Caco-2 (cell line): Measurements from ENCODE around the gene GARIN5A. TPM values are rescaled to one million over a fixed set of nuclear protein-coding genes. Genes with fewer than 3 reads are reported as not detected.
A peak's percentile ranks its signal among the peaks of the same experiment; 100 is the strongest.

Experiments used
- BruUV-seq: library from RNA; stranded (reverse); fragments of 400-500 nt; replicated peaks from 2 replicates; lab custom pipeline; 2021; lab: Mats Ljungman, UMichigan
- CTCF ChIA-PET: fragments of 300-600 bp; sonication (Branson Sonifier 250); formaldehyde crosslinking; loops from one replicate; lab custom pipeline; 2022; ENCODE audit warnings: antibody characterized with exemption; lab: Charles Lee
- POLR2A ChIA-PET: fragments of 300-600 bp; sonication (Branson Sonifier 250); formaldehyde crosslinking; loops from one replicate; lab custom pipeline; 2022; ENCODE audit warnings: antibody characterized with exemption; lab: Charles Lee
- DNase-seq, 2 experiments: peaks; one replicate each; pipeline versions ENCODE4 v3.0.0 to v3.0.0-alpha.2; 2020 to 2022
- H3K27me3 ChIP-seq: replicated peaks from 2 replicates; pipeline ENCODE4 v1.6.0; 2011; ENCODE audit warnings: low read length; ENCODE audit not compliant: control insufficient read depth, insufficient read depth
- H3K36me3 ChIP-seq: 2 replicates; pipeline ENCODE4 v1.5.1; 2011; ENCODE audit warnings: low read length; ENCODE audit not compliant: control insufficient read depth, insufficient read depth
- H3K4me1 ChIP-seq: fragments of 250-450 bp; sonication (Bioruptor Pico); 2 replicates; pipeline ENCODE4 v1.5.1; 2020; ENCODE audit warnings: mild to moderate bottlenecking
- H3K4me3 ChIP-seq: 2 replicates; pipeline ENCODE4 v1.5.1; 2011; ENCODE audit warnings: low read depth, mild to moderate bottlenecking, control low read depth, low read length
- H3K9me3 ChIP-seq: fragments of 250-450 bp; sonication (Bioruptor Pico); 2 replicates; pipeline ENCODE4 v1.5.1; 2020; ENCODE audit warnings: mild to moderate bottlenecking, moderate library complexity
- H3K27ac Mint-ChIP-seq: one replicate; pipeline ENCODE4 v1.8.0; 2022; ENCODE audit warnings: mixed read lengths; ENCODE audit not compliant: unreplicated experiment
- H3K27me3 Mint-ChIP-seq: one replicate; pipeline ENCODE4 v1.8.0; 2022; ENCODE audit warnings: mixed read lengths; ENCODE audit not compliant: insufficient read depth, unreplicated experiment
- H3K36me3 Mint-ChIP-seq: one replicate; pipeline ENCODE4 v1.8.0; 2022; ENCODE audit warnings: mild to moderate bottlenecking, mixed read lengths; ENCODE audit not compliant: insufficient read depth, unreplicated experiment
- H3K4me1 Mint-ChIP-seq: one replicate; pipeline ENCODE4 v1.8.0; 2022; ENCODE audit warnings: low read depth, mixed read lengths; ENCODE audit not compliant: unreplicated experiment
- H3K4me3 Mint-ChIP-seq: one replicate; pipeline ENCODE4 v1.8.0; 2022; ENCODE audit warnings: mild to moderate bottlenecking, moderate library complexity, mixed read lengths; ENCODE audit not compliant: unreplicated experiment
- H3K9me3 Mint-ChIP-seq: one replicate; pipeline ENCODE4 v1.8.0; 2022; ENCODE audit warnings: mixed read lengths; ENCODE audit not compliant: unreplicated experiment
- intact Hi-C: fragments of 100-400 bp; cut with micrococcal nuclease; formaldehyde crosslinking; loops from one replicate; pipeline ENCODE4 v1.10.0; 2022; ENCODE audit not compliant: unreplicated experiment
- total RNA-seq: library from RNA; stranded (reverse); gene quantifications from 2 replicates; pipeline ENCODE4 v1.2.3, GENCODE V29; 2022
- TF ChIP-seq, protein P1 (sequence below), 2 experiments: fragments of 200-600 bp in 1 of 2; IDR thresholded peaks; 1 replicate in 1 of 2; 2 replicates in 1 of 2; pipeline versions ENCODE4 v1.5.1 to v1.8.0; 2011 to 2022; ENCODE audit warnings: antibody characterized with exemption in 1 of 2, control low read depth in 1 of 2, inconsistent platforms in 1 of 2, low read depth in 1 of 2, low read length in 1 of 2, mild to moderate bottlenecking in 1 of 2, moderate library complexity in 1 of 2; ENCODE audit not compliant: insufficient read depth in 1 of 2, severe bottlenecking in 1 of 2, unreplicated experiment in 1 of 2

The GARIN5A gene
- total RNA-seq, 1 experiment from 2014 or later = 1.4 TPM

DNA sequence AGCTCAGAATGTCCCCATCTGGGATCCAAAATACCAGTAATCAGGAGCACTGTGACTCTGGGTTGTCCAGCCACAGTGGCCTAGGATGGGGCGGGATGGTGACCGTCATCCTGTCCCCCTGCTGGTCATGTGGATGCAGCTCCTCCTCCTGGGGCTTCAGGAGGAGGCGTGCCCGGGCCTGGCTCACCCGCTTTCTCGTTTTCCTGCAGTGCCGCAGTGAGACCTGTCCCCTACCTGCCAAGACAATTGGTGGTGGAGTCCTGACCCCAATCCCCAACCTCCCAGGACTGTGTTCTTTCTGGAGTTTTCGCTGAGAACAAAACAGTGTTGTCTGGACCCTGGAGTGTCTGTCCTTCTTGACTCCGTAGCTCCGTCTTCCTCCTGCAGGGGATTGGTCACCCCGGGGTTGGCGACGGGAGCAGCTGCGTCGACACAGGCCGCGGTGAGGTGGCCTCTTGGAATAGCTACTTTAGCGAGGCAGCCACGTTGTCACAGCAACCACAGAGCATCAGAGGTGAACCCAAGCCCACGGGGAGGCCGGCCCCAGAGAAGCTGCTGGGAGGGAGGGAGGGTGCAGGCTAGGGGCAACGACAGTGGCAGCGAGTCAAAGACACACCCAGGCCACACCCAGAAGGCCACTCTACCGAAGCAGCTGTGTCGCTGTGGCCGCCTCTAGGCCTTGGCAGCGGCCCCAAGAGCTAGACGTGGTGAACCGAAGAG is 10.5 kb downstream of the GARIN5A start:
- H3K36me3 ChIP-seq = no peaks in the 10 kb centered on the region
- intact Hi-C loops = no loop called here
- BruUV-seq = no TSS peak

DNA sequence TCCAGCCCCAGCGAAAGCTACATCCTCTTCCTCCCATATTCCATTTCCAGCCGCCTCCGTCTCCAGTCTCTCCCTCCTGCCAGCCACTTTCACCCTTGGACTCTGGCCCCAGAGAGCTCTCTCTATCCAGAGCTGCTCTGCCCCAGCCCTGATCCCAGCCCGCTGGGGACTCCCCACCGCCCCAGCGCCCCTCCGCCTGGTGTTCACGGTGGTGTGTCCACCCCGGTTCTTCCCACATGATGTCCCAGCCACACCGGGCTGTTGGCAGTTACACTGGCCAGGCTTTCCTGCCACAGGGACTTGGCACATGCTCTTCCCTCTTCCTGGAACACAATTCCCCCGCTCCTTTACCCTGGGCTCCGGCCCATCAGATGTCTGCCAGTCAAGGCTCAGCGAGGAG is 11.6 kb downstream of the GARIN5A start:
- no peaks in the 10 kb centered on the region for H3K36me3 ChIP-seq
- no TSS peak for BruUV-seq
- Mint-ChIP-seq H3K9me3 (no peaks in the 10 kb centered on the region), H3K4me3 (no peak overlapping the region), H3K4me1 (peaks cover 7% of the 10 kb centered on the region), H3K36me3 (no peaks in the 10 kb centered on the region), H3K27ac (peak overlapping the region; percentile 19), H3K27me3 (no peaks in the 10 kb centered on the region)
- TF ChIP-seq, protein P1, sequence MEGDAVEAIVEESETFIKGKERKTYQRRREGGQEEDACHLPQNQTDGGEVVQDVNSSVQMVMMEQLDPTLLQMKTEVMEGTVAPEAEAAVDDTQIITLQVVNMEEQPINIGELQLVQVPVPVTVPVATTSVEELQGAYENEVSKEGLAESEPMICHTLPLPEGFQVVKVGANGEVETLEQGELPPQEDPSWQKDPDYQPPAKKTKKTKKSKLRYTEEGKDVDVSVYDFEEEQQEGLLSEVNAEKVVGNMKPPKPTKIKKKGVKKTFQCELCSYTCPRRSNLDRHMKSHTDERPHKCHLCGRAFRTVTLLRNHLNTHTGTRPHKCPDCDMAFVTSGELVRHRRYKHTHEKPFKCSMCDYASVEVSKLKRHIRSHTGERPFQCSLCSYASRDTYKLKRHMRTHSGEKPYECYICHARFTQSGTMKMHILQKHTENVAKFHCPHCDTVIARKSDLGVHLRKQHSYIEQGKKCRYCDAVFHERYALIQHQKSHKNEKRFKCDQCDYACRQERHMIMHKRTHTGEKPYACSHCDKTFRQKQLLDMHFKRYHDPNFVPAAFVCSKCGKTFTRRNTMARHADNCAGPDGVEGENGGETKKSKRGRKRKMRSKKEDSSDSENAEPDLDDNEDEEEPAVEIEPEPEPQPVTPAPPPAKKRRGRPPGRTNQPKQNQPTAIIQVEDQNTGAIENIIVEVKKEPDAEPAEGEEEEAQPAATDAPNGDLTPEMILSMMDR (IDR thresholded peaks at IDR 0.05; ENCODE audit: insufficient read depth in 1 of 2, low read depth in 1 of 2, low read length in 1 of 2, severe bottlenecking in 1 of 2, unreplicated experiment in 1 of 2) = no peak
- ChIA-PET CTCF (interaction anchor here (1.0 to 2.9 kb wide), 2 partner anchors 96 to 108 kb away, joined by 4 to 18 read pairs; no protein-coding TSS in a partner anchor), POLR2A (no interaction called here)
- H3K27me3 ChIP-seq = no peaks in the 10 kb centered on the region
- DNase-seq = no peak
- intact Hi-C loops = no loop called here
- H3K4me3 ChIP-seq = no peak overlapping the region
- H3K9me3 ChIP-seq = no peaks in the 10 kb centered on the region
- H3K4me1 ChIP-seq = peaks cover 24% of the 10 kb centered on the region

More for the DNA sequence above, 10.5 kb downstream of the GARIN5A start:
- Mint-ChIP-seq H3K9me3 (no peaks in the 10 kb centered on the region), H3K36me3 (no peaks in the 10 kb centered on the region), H3K27ac (no peak overlapping the region), H3K27me3 (no peaks in the 10 kb centered on the region), H3K4me1 (peaks cover 5% of the 10 kb centered on the region), H3K4me3 (no peak overlapping the region)
- no peaks in the 10 kb centered on the region for H3K9me3 ChIP-seq
- peak in 1 of 2 experiments; percentile 57 for DNase-seq
- CTCF ChIA-PET = interaction anchor here (0.6 to 2.9 kb wide), 4 partner anchors 13 to 261 kb away, joined by 3 to 18 read pairs (median 4); no protein-coding TSS in a partner anchor
- TF ChIP-seq, protein P1 (IDR thresholded peaks at IDR 0.05; ENCODE audit: insufficient read depth in 1 of 2, low read depth in 1 of 2, low read length in 1 of 2, severe bottlenecking in 1 of 2, unreplicated experiment in 1 of 2) = peak; percentile 42 to 54
- no peak overlapping the region for H3K4me3 ChIP-seq
- POLR2A ChIA-PET = no interaction called here
- no peaks in the 10 kb centered on the region for H3K27me3 ChIP-seq
- peaks cover 12% of the 10 kb centered on the region for H3K4me1 ChIP-seq

DNA sequence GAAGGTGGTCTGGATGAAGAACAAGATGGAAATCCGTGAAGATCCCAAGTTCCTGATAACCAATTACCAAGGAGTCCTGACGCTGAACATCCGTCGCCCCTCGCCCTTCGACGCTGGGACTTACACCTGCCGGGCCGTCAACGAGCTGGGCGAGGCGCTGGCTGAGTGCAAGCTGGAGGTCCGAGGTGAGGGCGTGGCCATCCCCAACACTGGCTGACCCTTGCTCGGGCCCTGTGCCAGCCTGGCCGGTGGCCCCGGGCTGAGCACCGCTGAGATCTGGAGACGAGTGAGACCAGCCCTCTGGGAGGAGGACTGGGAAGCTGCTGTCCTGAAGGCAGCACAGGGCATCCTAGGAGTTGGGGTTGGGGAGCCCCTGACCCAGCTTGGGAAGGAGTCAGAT is 12.3 kb downstream of the GARIN5A start:
- peaks cover 7% of the 10 kb centered on the region for H3K4me1 Mint-ChIP-seq
- ChIA-PET CTCF (interaction anchor here (1.0 to 2.9 kb wide), 2 partner anchors 96 to 107 kb away, joined by 4 to 18 read pairs; no protein-coding TSS in a partner anchor), POLR2A (no interaction called here)
- no peak for DNase-seq
- TF ChIP-seq, protein P1 (IDR thresholded peaks at IDR 0.05; ENCODE audit: insufficient read depth in 1 of 2, low read depth in 1 of 2, low read length in 1 of 2, severe bottlenecking in 1 of 2, unreplicated experiment in 1 of 2) = no peak
- H3K4me1 ChIP-seq = peaks cover 28% of the 10 kb centered on the region
- no peaks in the 10 kb centered on the region for H3K36me3 Mint-ChIP-seq
- H3K4me3 Mint-ChIP-seq = no peak overlapping the region
- H3K27me3 ChIP-seq = no peaks in the 10 kb centered on the region
- no peaks in the 10 kb centered on the region for H3K9me3 Mint-ChIP-seq
- intact Hi-C loops = no loop called here
- no TSS peak for BruUV-seq
- no peaks in the 10 kb centered on the region for H3K27me3 Mint-ChIP-seq
- H3K9me3 ChIP-seq = no peaks in the 10 kb centered on the region
- H3K36me3 ChIP-seq = no peaks in the 10 kb centered on the region
- H3K4me3 ChIP-seq = no peak overlapping the region
- peak overlapping the region; percentile 19 for H3K27ac Mint-ChIP-seq
